ENCODE data around the gene NRG3.
"Not testable (repeated sequence)": the region's sequence is repeated elsewhere in the genome, so short reads cannot be mapped to it uniquely, and the experiment has no call there.

NRG3 gene

DNA sequence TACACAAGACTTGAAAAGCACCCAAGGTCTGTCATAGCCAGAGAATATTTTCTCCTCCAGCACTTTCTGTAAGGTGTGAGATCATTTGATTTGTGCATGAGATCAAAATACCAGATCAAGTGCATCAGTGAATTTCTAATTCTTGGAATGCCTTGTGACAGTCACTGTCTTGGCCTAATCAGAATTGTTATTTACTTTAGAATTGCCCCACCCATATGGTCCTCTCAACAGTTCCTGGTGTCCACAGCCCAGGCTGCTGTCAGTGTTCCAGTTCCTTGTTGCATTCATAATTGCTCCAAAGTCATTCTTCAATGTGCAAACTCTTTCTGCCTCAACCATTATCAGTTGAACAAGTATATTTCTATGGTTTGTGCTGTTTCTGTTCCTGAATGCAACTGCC is 770.2 kb downstream of the NRG3 start:
- no peak for DNase-seq (ENCODE audit: extremely low read depth in 1 of 2, low read depth in 1 of 2)

DNA sequence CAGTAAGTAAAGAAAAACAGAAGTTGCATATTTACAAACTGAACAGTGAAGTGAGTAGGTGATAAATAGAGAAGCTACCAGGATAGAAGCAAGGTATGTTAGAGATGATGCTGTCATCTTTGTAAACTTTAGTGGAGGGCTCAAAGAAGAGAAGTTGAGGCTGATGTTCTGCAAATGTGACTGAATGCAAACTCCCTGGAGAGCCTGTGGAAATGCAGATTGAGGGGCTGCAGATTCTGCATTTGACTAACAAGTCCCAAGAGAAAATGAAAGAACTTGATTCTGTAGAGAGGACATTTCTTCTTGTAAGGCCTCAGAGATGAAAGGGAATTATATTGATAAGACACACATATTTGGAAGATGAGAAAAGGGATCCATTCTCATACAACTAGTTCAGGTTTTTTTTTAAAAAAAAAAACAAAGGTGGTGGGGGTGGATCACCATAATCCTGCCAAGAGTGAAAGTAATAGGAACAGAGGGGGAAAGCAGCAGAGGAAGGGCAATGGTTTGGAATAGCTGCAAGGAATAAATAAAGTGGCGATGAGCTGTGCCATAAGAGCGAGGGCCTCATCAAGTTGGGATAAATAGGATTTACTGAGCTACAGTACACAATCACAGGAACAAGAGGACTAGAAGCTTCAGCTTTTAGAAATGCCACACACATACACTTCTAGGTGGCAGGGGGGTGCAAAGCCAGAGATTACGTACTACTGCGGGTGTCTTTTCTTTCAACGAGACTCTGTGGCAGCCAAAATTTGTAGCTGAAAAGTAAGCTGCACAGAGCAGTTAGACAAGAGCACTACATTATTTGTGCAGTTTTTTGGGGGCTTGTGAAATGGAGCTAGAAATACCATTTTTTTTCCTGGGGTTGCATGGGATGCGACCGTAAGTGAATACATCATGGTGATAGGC is 778.5 kb downstream of the NRG3 start:
- no peak for DNase-seq (ENCODE audit: extremely low read depth in 1 of 2, low read depth in 1 of 2)

DNA sequence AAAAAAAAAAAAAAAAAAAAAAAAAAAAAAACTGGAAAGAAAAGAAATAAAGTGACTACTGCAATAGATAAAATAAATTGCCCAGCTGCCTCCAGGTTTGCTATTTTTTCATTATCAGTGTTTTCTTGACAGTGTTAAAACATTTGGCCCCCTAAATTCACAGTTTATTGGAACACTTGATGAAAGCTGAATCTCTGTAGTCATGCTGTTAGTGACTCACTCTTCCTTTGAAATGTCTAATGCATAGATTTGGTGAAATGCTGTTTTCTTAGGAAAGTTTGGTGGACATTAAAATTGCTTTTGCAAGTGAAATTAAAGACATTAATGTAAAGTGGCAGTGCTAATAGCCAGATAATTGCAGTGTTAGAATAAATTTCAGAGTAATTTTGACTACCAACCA is 785.2 kb downstream of the NRG3 start:
- no peak for DNase-seq (ENCODE audit: extremely low read depth in 1 of 2, low read depth in 1 of 2)

DNA sequence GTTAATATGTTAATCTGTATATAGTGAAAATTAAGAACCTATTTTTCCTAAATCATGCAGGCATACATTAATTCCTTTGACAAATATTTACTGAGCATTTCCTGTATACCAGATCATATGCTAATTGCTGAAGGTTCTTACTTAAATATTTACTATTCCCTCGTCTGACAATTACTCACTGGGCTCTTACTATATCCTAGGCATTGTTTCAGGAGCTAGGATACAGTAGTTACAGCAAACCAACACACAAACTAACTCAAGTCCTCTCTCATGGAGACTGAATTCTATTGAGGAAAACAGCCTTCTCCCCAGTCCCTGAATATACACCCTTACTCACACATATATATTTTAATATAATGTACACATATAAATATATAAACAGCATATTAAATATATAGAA is 786.0 kb downstream of the NRG3 start:
- no peak for DNase-seq (ENCODE audit: extremely low read depth in 1 of 2, low read depth in 1 of 2)

DNA sequence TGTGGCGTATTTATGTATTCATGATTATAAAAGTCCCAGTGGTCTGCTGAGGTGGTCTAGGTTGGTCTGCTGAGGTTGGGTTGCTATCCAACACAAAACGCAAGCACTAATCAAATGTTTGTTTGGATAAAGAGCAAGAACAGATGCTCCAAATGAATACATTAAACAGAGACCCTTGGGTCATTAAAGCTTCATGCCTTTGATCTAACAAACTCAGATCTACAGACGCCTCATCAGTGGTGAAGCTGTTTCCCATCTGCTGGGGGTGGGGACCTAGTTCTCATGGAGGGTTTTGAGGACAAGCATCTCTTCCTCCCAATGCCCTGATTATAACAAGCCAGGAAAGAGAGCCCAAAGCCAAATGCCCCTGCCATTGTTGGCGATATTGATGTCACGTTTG is 786.7 kb downstream of the NRG3 start:
- no peak for DNase-seq (ENCODE audit: extremely low read depth in 1 of 2, low read depth in 1 of 2)

DNA sequence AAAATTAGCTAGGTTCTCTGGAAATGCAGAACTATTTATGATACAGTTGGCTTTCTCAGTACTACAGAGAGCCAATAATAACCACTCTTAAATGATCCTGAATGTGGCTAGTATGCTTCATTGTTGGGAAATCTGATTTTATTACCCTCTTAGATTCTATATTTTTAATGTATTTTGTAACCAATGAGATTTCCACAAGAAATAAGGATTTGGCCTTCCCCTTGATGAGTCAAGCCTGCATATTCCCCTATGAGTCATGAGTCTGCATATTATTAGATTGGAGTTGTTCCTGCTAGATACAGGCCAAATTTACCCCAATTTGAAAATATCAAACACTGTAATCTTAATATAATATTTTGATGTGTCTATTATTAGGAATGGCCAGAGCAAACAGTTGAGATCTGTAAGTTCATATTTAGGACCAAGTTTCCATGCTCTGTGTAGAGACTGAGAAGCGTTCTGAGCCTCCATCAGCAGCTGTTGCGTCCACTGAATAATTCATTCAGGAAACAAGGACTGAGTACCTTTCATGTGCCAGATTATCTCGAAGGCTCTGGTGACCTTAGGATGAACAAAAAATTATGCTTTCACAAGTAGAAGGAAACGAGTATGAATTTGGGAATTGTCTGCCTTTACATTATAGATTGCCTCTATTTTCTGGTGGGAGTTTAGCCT is 793.4 kb downstream of the NRG3 start:
- DNase-seq (ENCODE audit: extremely low read depth in 1 of 2, low read depth in 1 of 2): no peak

DNA sequence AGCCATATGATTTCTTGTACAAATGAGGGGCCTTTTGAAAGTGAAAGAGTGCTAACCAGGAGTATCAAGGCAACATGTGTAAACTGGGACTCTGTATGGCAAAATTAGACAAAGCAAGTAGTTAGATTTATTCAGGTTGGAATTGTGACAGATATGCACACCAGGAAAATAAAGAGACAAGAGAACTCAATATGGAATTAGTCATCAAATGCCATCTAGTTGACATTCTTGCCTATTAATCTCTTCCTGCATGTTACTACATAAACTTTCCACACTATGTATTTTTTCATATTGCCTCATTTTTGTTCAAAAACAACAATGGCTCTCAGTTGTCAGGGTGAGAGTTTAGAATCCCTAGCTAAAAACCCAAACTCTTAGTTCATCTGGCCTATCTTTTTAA is 799.0 kb downstream of the NRG3 start:
- DNase-seq (ENCODE audit: extremely low read depth in 1 of 2, low read depth in 1 of 2): no peak

DNA sequence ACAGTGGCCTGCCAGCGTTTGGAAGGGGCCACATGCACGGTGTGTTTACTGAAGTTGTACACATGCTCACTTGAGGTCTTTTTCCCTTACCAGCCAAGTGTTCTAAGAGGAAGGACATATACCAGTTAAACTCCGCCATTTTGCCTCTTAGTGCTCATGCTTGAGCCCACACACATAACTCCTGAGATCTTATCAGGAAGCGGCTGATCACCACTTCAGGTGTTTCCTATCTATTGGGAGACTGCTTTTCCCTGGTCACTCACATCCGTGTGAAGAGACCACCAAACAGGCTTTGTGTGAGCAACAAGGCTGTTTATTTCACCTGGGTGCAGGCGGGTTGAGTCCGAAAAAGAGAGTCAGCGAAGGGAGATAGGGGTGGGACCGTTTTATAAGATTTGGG is 802.9 kb downstream of the NRG3 start:
- not testable (repeated sequence) for DNase-seq (ENCODE audit: extremely low read depth in 1 of 2, low read depth in 1 of 2)

DNA sequence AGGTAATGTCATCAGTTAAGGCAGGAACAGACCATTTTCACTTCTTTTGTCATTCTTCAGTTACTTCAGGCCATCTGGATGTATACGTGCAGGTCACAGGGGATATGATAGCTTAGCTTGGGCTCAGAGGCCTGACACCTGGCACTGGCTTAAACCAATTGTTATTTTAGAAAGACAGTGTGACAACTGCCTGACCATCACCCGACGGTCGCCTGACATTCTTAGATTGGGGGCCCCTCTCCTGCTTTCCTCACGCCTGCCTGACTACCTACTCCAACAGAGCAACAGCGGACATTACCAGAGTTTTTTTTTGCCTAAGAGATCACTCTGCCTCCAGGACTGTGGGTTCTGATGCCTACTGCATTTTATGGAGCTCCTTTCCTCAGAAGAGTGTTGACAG is 803.5 kb downstream of the NRG3 start:
- DNase-seq (ENCODE audit: extremely low read depth in 1 of 2, low read depth in 1 of 2): not testable (repeated sequence)

DNA sequence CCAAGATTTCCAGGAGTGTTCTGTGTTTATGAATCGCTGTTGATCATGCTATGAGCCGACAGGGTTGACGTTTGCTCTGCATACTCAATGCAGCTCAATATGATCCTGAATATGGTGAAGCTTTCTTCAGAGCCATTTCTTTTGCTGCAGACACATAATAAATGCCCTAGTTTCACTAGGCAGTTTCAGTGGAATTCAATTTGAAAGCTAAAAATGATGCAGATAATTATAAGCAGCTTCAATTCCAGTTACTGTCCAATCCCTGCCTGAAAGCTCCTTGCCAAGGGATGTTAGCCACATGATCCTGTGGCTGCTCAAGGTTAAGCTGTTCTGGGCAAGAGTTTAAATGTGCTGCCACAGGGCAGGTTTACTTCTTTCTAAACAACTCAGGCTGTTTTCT is 805.6 kb downstream of the NRG3 start:
- DNase-seq (ENCODE audit: extremely low read depth in 1 of 2, low read depth in 1 of 2): no peak

DNA sequence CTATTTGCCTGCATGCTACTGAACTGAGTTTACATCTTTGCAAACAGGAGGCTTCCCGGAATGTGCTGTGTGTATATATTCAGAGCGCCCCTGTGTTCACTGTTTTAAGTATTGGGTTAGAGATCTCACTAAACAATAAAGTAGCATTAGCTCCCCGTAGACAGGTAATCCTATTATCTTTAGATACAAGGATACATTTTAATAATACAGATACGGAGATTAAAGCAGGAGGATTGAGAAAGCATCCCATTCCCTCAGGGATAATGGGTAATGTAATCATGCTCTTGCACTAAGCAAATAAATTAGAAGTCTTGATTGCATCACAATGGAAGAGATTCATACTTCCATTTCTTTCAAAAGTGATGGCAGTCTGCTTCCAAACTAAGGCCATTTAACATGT is 809.0 kb downstream of the NRG3 start:
- no peak for DNase-seq (ENCODE audit: extremely low read depth in 1 of 2, low read depth in 1 of 2)

DNA sequence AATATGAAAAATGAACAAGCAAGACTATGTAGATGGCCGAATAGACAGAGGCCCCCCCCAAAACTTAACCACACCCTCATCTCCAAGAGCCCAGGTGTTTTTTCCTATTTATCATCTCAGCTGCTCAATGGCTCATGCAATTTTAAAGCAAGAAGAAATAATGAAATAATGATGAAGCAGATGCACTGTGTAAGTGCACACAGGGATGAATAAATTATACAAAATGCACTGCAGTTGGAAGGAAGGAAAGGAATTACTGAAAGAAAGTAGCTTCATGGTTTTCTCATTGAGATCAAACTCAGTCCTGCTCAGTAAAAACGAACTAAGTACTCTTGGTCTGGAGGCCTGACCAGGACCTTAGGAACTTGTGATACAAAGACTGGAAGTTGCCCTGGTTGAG is 810.1 kb downstream of the NRG3 start:
- no peak for DNase-seq (ENCODE audit: extremely low read depth in 1 of 2, low read depth in 1 of 2)

DNA sequence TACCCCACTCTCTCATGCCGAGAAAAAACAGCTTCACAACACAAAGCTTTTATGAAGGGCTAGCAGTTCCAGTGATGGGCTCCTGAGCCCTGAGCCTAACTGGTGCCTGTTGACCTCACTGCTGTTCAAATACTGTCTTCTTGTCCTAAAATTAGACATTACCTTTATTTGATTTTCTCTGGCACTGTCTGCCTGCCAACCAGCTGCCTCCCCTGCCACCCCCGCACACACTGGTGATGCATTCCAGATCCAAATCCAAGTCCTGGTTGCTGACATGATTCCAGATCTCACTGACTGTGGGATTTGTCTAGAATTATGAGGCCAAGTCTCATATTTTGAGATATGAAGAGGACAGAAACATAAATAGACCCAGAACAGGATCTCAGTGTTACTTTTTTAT is 816.2 kb downstream of the NRG3 start:
- DNase-seq (ENCODE audit: extremely low read depth in 1 of 2, low read depth in 1 of 2): no peak

DNA sequence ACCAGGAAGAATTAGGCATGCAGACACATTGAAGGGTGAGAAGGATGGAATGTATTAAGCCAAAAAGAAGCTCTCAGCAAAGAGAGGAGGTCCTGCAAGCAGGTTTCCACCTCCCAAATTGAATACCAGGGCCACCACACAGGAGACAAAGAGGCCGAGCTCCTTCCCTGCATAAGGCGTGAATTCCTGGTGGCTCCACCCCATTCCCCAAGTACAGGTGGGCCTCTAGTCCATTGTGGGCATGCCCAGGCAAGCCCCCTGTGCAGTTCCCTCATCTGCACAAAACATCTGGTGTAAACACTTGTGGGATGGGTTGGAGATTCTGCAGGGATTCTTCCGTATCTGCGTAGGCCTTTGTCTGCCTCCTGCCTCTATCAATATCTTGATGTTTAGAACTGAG is 817.5 kb downstream of the NRG3 start:
- no peak for DNase-seq (ENCODE audit: extremely low read depth in 1 of 2, low read depth in 1 of 2)

DNA sequence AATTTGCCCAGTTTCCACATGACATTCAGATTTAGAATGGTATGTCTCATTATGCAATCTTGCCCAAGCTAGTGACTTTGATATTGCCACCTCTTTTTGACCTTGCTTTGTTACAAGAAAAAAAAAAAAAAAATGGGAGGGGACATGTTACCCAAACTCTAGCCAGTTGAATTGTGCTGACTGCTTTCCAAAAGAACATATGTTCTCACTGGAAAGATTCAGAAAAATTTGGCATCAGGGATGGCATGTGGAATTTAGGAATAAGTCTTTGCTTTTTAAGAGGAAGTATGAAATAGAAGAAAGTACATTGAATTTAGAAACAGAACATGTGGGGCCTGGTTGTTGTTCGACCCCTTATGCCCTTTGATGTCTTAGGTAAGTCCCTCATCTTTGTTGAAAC is 846.8 kb downstream of the NRG3 start:
- no peak for DNase-seq (ENCODE audit: extremely low read depth in 1 of 2, low read depth in 1 of 2)

DNA sequence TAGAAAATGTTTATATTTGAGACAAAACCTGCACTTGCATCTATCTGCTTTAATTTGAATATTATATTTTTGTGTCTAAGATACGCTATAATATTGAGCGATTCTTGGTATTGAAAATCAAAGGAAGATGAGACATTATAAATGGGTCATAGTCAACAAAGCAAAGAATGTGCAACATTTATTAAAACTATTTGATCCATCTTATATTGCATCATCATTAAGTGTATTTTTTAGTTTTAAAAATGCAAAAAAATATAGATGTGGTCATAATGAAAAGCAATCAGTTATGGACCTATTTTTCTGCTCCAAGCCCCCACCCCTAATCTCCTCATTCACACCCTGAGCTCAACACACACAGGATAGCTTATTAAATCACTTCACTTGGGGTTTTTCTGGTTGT is 847.3 kb downstream of the NRG3 start:
- DNase-seq (ENCODE audit: extremely low read depth in 1 of 2, low read depth in 1 of 2): no peak

DNA sequence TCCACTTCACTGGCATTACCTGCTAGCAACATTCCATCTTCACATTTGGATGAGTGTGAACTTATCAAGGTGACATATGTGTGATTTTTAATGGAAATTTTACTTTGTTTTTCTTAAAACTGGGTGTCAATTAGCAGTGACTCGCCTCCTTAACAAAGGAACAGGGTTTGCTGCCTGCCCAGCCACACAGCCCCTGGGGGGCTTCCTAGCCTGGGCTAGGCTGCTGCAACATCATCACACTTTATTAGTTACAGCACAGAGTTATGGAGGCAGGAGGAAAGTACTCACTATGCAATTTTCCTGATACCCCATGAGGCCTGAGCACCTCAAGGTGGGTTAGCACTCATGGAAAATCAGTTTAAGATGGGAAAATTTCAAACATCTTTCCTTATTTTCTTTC is 861.3 kb downstream of the NRG3 start:
- DNase-seq (ENCODE audit: extremely low read depth in 1 of 2, low read depth in 1 of 2): no peak

DNA sequence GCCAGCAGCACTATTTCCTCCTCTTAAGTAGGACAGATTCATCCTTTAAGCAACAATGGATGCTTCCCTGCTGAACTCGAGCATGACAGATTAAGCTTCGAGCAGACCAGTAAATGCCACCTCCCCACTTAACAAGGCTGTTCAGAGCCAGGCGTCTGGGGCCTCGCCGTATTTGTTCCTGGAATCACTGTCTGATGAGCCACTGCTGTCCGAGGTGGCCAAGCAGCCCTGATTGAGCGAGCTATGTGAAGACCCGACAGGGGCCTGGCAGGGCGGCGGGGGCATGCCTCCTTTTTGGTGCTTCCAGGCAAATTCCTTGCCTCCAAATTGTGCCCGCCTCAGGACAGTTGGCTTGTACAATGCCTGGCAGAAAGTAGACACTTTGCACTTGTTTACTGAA is 862.6 kb downstream of the NRG3 start:
- DNase-seq (ENCODE audit: extremely low read depth in 1 of 2, low read depth in 1 of 2): no peak

DNA sequence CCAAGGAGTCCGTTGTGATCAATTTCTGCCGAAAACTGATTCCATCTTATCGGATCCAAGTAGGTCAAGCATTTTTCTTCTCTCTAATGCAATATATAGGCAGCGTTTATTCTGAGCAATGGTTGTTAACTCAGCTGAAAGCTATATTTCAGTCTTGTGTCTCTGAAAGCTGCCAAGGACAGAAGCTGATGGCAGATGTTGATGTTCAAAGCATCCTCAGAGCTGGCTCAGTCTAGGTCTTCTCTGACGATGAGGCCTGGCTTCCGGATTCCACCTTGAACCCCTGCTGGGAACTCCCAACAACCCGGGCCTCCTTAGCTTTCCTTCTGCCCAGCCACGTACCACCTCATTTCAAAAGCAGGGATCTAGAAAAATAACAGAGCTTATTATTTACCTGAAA is 863.6 kb downstream of the NRG3 start:
- DNase-seq (ENCODE audit: extremely low read depth in 1 of 2, low read depth in 1 of 2): no peak

DNA sequence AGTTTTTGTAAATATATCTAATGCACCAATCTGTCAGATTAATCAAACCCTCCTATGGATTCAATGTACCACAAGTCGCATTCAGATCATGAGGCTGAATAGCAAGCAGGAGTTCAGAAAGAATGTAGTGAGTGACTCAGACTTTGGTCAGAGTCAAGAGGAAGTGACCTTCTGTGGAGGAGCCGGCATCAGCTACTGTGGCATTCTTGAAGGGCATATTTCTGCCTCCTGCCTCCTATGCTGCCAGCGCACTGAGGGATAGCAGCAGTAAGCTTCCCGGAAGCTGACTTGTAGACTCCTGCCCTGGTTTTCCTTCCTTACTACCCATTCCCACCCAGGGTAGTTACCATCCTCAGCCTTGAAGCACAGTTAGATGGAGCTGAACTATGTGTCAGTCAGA is 867.5 kb downstream of the NRG3 start:
- DNase-seq (ENCODE audit: extremely low read depth in 1 of 2, low read depth in 1 of 2): no peak

DNA sequence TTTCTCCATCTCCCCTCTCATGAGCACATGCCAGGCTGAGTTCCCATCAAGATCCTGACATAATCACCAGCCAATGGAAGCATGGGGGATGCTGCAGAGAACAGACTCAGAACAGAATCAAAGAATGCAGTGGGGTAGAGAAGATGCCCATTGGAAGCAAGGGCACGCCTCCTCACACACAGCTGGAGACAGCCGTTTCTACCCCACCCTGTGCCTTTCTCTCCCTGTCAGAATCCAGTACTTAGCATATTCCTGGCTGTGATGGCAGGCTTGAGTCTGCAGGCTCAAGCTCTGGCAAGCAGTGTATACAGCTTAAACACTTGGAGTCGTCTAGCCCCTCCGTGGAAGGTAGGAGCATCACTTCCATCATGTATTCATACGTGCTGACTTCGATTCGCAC is 867.9 kb downstream of the NRG3 start:
- DNase-seq (ENCODE audit: extremely low read depth in 1 of 2, low read depth in 1 of 2): no peak

DNA sequence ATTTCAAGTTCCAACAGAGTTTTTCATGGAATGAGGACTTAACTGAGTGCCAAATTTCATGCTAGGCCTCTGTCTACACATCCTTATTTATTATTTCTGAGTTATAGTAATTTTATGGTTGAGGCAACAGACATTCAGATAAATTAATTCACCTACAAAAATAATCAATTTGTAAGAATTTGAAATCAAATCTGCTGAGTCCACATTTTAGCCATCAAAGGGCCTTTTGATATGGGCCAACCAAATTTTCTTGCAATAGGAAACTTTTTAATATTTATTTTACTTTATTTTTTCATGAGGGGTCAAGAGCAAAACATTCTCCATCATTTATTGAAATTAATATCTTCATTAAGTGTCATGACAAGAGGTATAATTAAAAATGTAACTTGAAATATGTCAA is 875.5 kb downstream of the NRG3 start:
- no peak for DNase-seq (ENCODE audit: extremely low read depth in 1 of 2, low read depth in 1 of 2)

DNA sequence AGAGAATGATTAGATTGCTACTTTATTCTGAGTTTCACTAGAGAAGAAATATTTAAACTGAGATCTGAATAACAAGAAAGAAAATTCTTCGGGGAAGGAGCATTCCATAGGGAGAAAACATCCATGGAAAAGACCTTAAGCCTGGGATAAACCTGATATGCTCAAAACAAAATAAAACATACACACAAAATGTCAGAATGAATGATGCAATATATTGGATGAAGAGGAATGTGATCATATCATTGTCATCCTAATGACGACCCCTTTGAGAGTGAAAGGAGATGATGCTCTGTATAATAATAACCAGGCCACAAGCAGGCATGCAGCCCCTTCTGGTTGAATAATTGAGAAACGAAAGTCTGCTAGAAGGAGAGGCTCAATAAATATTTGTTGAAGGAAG is 882.4 kb downstream of the NRG3 start:
- DNase-seq (ENCODE audit: extremely low read depth in 1 of 2, low read depth in 1 of 2): no peak
